ENCODE measurements around the gene STEAP3. TPM values are rescaled to one million over a fixed set of nuclear protein-coding genes. Genes with fewer than 3 reads are reported as not detected.

The STEAP3 gene
- total RNA-seq, 3 donors from 2014 or later (not counting 1 experiment from before 2014, with no cell fraction given), result 1.7 to 2.5 (median 2.0) TPM

- Histone ChIP-seq H3K27ac (ENCODE audit: low read length) (no peak overlapping the region), H3K27me3 (ENCODE audit: control insufficient read depth, insufficient read depth, low read length) (no peaks in the 10 kb centered on the region), H3K4me1 (ENCODE audit: control insufficient read depth, insufficient read depth, low read length) (peaks cover 4% of the 10 kb centered on the region), H3K36me3 (ENCODE audit: control insufficient read depth, insufficient read depth, low read length) (no peaks in the 10 kb centered on the region), H3K9me3 (ENCODE audit: control insufficient read depth, insufficient read depth, low read length) (no peaks in the 10 kb centered on the region), H3K4me3 (ENCODE audit: low read length) (no peak overlapping the region)
- Mint-ChIP-seq H3K36me3 (no peaks in the 10 kb centered on the region), H3K4me1 (peaks cover 21 to 22% of the 10 kb centered on the region in 2 donors), H3K9me3 (no peaks in the 10 kb centered on the region), H3K27ac (no peak overlapping the region), H3K27me3 (ENCODE audit: low read depth in 2 of 2) (peaks cover 0 to 6% of the 10 kb centered on the region in 2 donors), H3K4me3 (no peak overlapping the region)
- no peak for DNase-seq
- ATAC-seq, result no peak
- TF ChIP-seq, protein P1, sequence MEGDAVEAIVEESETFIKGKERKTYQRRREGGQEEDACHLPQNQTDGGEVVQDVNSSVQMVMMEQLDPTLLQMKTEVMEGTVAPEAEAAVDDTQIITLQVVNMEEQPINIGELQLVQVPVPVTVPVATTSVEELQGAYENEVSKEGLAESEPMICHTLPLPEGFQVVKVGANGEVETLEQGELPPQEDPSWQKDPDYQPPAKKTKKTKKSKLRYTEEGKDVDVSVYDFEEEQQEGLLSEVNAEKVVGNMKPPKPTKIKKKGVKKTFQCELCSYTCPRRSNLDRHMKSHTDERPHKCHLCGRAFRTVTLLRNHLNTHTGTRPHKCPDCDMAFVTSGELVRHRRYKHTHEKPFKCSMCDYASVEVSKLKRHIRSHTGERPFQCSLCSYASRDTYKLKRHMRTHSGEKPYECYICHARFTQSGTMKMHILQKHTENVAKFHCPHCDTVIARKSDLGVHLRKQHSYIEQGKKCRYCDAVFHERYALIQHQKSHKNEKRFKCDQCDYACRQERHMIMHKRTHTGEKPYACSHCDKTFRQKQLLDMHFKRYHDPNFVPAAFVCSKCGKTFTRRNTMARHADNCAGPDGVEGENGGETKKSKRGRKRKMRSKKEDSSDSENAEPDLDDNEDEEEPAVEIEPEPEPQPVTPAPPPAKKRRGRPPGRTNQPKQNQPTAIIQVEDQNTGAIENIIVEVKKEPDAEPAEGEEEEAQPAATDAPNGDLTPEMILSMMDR (IDR thresholded peaks at IDR 0.05), result no peak
- WGBS (ENCODE audit: insufficient coverage), result 94% methylated on average over 1 of the region's 1 CpG
- intact Hi-C loops (cut with micrococcal nuclease), result no loop called here
These were observed 13.2 kb downstream of the STEAP3 start for GRCh38 chr2:119236796-119237195.

- intact Hi-C loops (cut with micrococcal nuclease), result no loop called here
- Mint-ChIP-seq H3K27ac (no peak overlapping the region), H3K36me3 (no peaks in the 10 kb centered on the region), H3K4me1 (peaks cover 21 to 22% of the 10 kb centered on the region in 2 donors), H3K27me3 (ENCODE audit: low read depth in 2 of 2) (peaks cover 0 to 6% of the 10 kb centered on the region in 2 donors), H3K4me3 (no peak overlapping the region), H3K9me3 (no peaks in the 10 kb centered on the region)
- TF ChIP-seq, protein P1 (IDR thresholded peaks at IDR 0.05), result no peak
- DNase-seq, result no peak
- Histone ChIP-seq H3K4me1 (ENCODE audit: control insufficient read depth, insufficient read depth, low read length) (peaks cover 4% of the 10 kb centered on the region), H3K4me3 (ENCODE audit: low read length) (no peak overlapping the region), H3K27ac (ENCODE audit: low read length) (no peak overlapping the region), H3K36me3 (ENCODE audit: control insufficient read depth, insufficient read depth, low read length) (no peaks in the 10 kb centered on the region), H3K9me3 (ENCODE audit: control insufficient read depth, insufficient read depth, low read length) (no peaks in the 10 kb centered on the region), H3K27me3 (ENCODE audit: control insufficient read depth, insufficient read depth, low read length) (no peaks in the 10 kb centered on the region)
- 88% methylated on average over 15 of the region's 15 CpGs for WGBS (ENCODE audit: insufficient coverage)
- no peak for ATAC-seq
These were observed 16.9 kb downstream of the STEAP3 start for GRCh38 chr2:119240311-119241204.

DNA sequence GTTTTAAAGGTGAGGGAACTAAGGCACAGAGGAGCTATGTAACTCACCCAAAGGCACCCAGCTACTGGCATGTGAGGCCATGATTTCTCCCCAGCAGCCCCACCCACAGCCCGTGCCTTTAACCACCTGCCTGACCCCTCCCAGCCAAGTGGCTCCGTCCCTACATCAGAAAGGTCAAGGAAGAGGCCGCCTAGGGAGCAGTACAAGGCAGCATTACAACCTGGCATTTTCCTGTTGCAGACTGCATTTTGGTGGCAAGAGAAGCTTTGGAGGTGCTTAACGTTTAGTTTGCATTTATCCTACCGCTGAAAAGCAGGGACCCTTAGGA, 17.5 kb downstream of the STEAP3 start:
- Mint-ChIP-seq H3K27me3 (ENCODE audit: low read depth in 2 of 2) (peaks cover 0 to 6% of the 10 kb centered on the region in 2 donors), H3K36me3 (no peaks in the 10 kb centered on the region)
- 90% methylated on average over 5 of the region's 5 CpGs for WGBS (ENCODE audit: insufficient coverage)

More for the DNA sequence above, 17.5 kb downstream of the STEAP3 start:
- H3K27ac ChIP-seq (ENCODE audit: low read length), result no peak overlapping the region
- no peak overlapping the region for H3K4me3 ChIP-seq (ENCODE audit: low read length)
- no peaks in the 10 kb centered on the region for H3K36me3 ChIP-seq (ENCODE audit: control insufficient read depth, insufficient read depth, low read length)
- H3K27ac Mint-ChIP-seq, result no peak overlapping the region
- peaks cover 21 to 22% of the 10 kb centered on the region in 2 donors for H3K4me1 Mint-ChIP-seq
- H3K4me1 ChIP-seq (ENCODE audit: control insufficient read depth, insufficient read depth, low read length), result peaks cover 4% of the 10 kb centered on the region
- TF ChIP-seq, protein P1 (IDR thresholded peaks at IDR 0.05), result no peak
- no peaks in the 10 kb centered on the region for H3K9me3 Mint-ChIP-seq
- DNase-seq (no peak), ATAC-seq (no peak)
- intact Hi-C loops (cut with micrococcal nuclease), result no loop called here
- no peaks in the 10 kb centered on the region for H3K27me3 ChIP-seq (ENCODE audit: control insufficient read depth, insufficient read depth, low read length)
- H3K9me3 ChIP-seq (ENCODE audit: control insufficient read depth, insufficient read depth, low read length), result no peaks in the 10 kb centered on the region
- H3K4me3 Mint-ChIP-seq, result no peak overlapping the region
